ENCODE measurements around the gene TMEM221.

Gene TMEM221

DNA sequence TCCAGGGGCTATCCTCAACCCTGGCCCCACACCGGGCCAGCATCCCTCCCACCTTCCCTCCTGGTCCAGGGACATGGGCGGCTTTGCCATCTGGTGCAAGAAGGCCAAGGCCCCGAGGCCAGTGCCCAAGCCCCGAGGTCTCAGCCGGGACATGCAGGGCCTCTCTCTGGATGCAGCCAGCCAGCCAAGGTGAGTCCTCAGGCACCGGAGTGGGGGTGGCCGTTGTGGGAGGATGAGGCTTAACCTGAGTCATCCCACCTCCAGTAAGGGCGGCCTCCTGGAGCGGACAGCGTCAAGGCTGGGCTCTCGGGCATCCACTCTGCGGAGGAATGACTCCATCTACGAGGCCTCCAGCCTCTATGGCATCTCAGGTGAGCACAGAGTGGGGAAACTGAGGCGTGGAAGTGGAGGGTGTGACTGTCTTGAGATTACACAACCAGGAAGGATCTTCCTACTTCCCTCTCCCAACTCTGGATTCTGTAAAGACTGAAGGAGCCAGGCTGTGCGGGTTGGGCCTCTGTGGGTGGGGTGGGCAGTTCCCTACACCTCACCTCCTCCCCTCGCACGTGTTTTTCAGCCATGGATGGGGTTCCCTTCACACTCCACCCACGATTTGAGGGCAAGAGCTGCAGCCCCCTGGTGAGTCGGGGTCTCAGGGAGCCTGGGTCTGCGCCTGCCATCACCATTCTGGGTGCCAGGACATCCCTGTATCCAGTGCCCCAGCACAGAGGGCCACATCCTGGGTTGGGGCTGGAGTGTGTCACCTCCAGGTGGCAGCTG, 24.8 kb downstream of the TMEM221 start:
- H3K9ac ChIP-seq (ENCODE audit: low read depth, low read length, poor library complexity, severe bottlenecking): no peak overlapping the region
- no peak for TF ChIP-seq EZH2phosphoT487 (IDR thresholded peaks at IDR 0.05; ENCODE audit: borderline replicate concordance)
- TF ChIP-seq, protein P1, sequence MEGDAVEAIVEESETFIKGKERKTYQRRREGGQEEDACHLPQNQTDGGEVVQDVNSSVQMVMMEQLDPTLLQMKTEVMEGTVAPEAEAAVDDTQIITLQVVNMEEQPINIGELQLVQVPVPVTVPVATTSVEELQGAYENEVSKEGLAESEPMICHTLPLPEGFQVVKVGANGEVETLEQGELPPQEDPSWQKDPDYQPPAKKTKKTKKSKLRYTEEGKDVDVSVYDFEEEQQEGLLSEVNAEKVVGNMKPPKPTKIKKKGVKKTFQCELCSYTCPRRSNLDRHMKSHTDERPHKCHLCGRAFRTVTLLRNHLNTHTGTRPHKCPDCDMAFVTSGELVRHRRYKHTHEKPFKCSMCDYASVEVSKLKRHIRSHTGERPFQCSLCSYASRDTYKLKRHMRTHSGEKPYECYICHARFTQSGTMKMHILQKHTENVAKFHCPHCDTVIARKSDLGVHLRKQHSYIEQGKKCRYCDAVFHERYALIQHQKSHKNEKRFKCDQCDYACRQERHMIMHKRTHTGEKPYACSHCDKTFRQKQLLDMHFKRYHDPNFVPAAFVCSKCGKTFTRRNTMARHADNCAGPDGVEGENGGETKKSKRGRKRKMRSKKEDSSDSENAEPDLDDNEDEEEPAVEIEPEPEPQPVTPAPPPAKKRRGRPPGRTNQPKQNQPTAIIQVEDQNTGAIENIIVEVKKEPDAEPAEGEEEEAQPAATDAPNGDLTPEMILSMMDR (conservative IDR thresholded peaks at IDR 0.05; ENCODE audit: low read length): no peak
- H3K79me2 ChIP-seq (ENCODE audit: insufficient read depth, low read length): peaks cover 14% of the 10 kb centered on the region
- H3K4me2 ChIP-seq (ENCODE audit: low read depth, low read length, poor library complexity, severe bottlenecking): no peak overlapping the region
- no peaks in the 10 kb centered on the region for H3K9me2 ChIP-seq (replicated peaks; ENCODE audit: low read depth, low read length)
- no peak overlapping the region for H2AFZ ChIP-seq (ENCODE audit: low read length)
- no peaks in the 10 kb centered on the region for H3F3A ChIP-seq (ENCODE audit: low read depth)
- H4K20me1 ChIP-seq (ENCODE audit: insufficient read depth, low read length, poor library complexity, severe bottlenecking): no peaks in the 10 kb centered on the region
- H3K9me3 ChIP-seq (ENCODE audit: insufficient read depth, low read depth, low read length): no peaks in the 10 kb centered on the region
- H3K4me3 ChIP-seq (ENCODE audit: low read length, poor library complexity, severe bottlenecking): no peak overlapping the region
- no peaks in the 10 kb centered on the region for H3K36me3 ChIP-seq (ENCODE audit: insufficient read depth, low read length)
- peaks cover 22% of the 10 kb centered on the region for H3K4me1 ChIP-seq (ENCODE audit: insufficient read depth, low read length, poor library complexity, severe bottlenecking)
- H3K27me3 ChIP-seq (ENCODE audit: insufficient read depth, low read length, poor library complexity, severe bottlenecking): no peaks in the 10 kb centered on the region

DNA sequence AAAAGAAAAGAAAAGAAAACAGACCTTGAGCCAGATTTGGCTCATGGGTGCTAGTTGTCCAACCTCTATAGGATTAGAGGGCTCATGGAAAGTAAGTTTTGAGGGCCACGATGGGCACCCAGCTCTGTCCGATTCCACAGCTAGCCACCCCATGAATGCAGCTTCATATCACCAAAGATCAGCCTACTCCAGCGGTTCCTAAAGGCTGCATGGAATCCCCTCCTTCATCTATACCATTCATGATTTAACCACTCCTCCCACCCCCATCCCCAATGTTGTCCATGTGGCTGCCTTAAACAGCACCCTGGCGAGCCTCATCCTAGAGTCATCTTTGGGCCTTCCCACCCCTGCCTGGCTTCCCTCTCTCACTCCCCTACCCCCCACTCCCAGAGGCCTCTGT, 26.5 kb downstream of the TMEM221 start:
- Histone ChIP-seq H3F3A (ENCODE audit: low read depth) (no peaks in the 10 kb centered on the region), H3K9me3 (ENCODE audit: insufficient read depth, low read depth, low read length) (no peaks in the 10 kb centered on the region)

DNA sequence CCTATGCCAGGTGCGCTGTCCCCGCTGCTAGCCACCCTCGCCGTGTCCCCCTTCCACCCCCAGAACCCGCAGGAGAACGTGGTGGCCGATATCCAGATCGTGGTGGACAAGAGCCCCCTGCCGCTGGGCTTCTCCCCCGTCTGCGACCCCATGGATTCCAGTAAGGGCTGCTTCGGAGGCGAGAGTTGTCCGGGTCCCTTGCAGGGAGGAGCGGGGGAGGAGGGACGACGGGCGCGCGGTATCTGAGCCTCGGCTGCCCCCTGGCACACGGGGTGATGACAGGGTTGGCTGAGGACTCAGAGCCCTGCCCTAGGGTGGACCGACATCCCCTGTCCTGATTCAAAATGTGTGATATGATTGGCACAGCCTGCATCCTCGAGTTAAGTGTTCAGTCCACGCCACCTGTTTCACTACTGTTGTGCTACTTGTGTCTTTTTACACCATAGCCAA, 28.0 kb downstream of the TMEM221 start:
- H3F3A ChIP-seq (ENCODE audit: low read depth): no peaks in the 10 kb centered on the region; the same call in 1 of the 2 replicates
- no peaks in the 10 kb centered on the region for H3K9me3 ChIP-seq (ENCODE audit: insufficient read depth, low read depth, low read length)
- H3K27me3 ChIP-seq (ENCODE audit: insufficient read depth, low read length, poor library complexity, severe bottlenecking): no peaks in the 10 kb centered on the region
- peak overlapping the region; percentile 86 for H3K4me2 ChIP-seq (ENCODE audit: low read depth, low read length, poor library complexity, severe bottlenecking)
- H3K9me2 ChIP-seq (replicated peaks; ENCODE audit: low read depth, low read length): no peaks in the 10 kb centered on the region
- TF ChIP-seq, protein P1 (conservative IDR thresholded peaks at IDR 0.05; ENCODE audit: low read length): no peak
- TF ChIP-seq EZH2phosphoT487 (IDR thresholded peaks at IDR 0.05; ENCODE audit: borderline replicate concordance): no peak
- peak overlapping the region; percentile 83 for H3K9ac ChIP-seq (ENCODE audit: low read depth, low read length, poor library complexity, severe bottlenecking)
- H3K4me3 ChIP-seq (ENCODE audit: low read length, poor library complexity, severe bottlenecking): peak overlapping the region; percentile 86
- H3K36me3 ChIP-seq (ENCODE audit: insufficient read depth, low read length): no peaks in the 10 kb centered on the region
- peak overlapping the region; percentile 93 for H2AFZ ChIP-seq (ENCODE audit: low read length)
- peaks cover 23% of the 10 kb centered on the region for H3K4me1 ChIP-seq (ENCODE audit: insufficient read depth, low read length, poor library complexity, severe bottlenecking)
- no peaks in the 10 kb centered on the region for H4K20me1 ChIP-seq (ENCODE audit: insufficient read depth, low read length, poor library complexity, severe bottlenecking)
- H3K79me2 ChIP-seq (ENCODE audit: insufficient read depth, low read length): peaks cover 14% of the 10 kb centered on the region

More for the DNA sequence above, 26.5 kb downstream of the TMEM221 start:
- no peak for TF ChIP-seq EZH2phosphoT487 (IDR thresholded peaks at IDR 0.05; ENCODE audit: borderline replicate concordance)
- TF ChIP-seq, protein P1 (conservative IDR thresholded peaks at IDR 0.05; ENCODE audit: low read length): no peak
- no peaks in the 10 kb centered on the region for H4K20me1 ChIP-seq (ENCODE audit: insufficient read depth, low read length, poor library complexity, severe bottlenecking)
- H2AFZ ChIP-seq (ENCODE audit: low read length): no peak overlapping the region
- peaks cover 23% of the 10 kb centered on the region for H3K4me1 ChIP-seq (ENCODE audit: insufficient read depth, low read length, poor library complexity, severe bottlenecking)
- H3K4me3 ChIP-seq (ENCODE audit: low read length, poor library complexity, severe bottlenecking): no peak overlapping the region
- no peak overlapping the region for H3K9ac ChIP-seq (ENCODE audit: low read depth, low read length, poor library complexity, severe bottlenecking)
- no peak overlapping the region for H3K4me2 ChIP-seq (ENCODE audit: low read depth, low read length, poor library complexity, severe bottlenecking)
- peaks cover 14% of the 10 kb centered on the region for H3K79me2 ChIP-seq (ENCODE audit: insufficient read depth, low read length)
- H3K9me2 ChIP-seq (replicated peaks; ENCODE audit: low read depth, low read length): no peaks in the 10 kb centered on the region
- no peaks in the 10 kb centered on the region for H3K36me3 ChIP-seq (ENCODE audit: insufficient read depth, low read length)
- no peaks in the 10 kb centered on the region for H3K27me3 ChIP-seq (ENCODE audit: insufficient read depth, low read length, poor library complexity, severe bottlenecking)
